Naive thymus-derived CD8-positive, alpha-beta T cell (primary cell): ENCODE data around the gene KCND1. TPM values are rescaled to one million over a fixed set of nuclear protein-coding genes. Genes with fewer than 3 reads are reported as not detected.
"Not testable (repeated sequence)": the region's sequence is repeated elsewhere in the genome, so short reads cannot be mapped to it uniquely, and the experiment has no call there.

Experiments used
- ATAC-seq, 2 donors: fragments of 150-1000 bp; cut with Tn5 transposase in 1 of 2; sonication (Bioruptor Pico), chemical (Tn5 transposase) in 1 of 2; 1 replicate in 1 of 2; 2 replicates in 1 of 2; pipeline ENCODE4 v1.10.0; 2021; ENCODE audit warnings: mild to moderate bottlenecking in 2 of 2, moderate library complexity in 2 of 2
- POLR2A ChIA-PET: fragments of 350-600 bp; sonication (Branson Sonifier 250); formaldehyde crosslinking; loops from one replicate; lab custom pipeline; 2021; ENCODE audit warnings: antibody characterized with exemption; lab: Charles Lee
- DNase-seq, 10 donors: peaks; one replicate each; pipeline versions ENCODE4 v3.0.0 to v3.0.0-alpha.2; 2020 to 2022
- H3K27ac Mint-ChIP-seq, 10 donors: one replicate each; pipeline ENCODE4 v1.8.0; 2020 to 2022; ENCODE audit warnings: mild to moderate bottlenecking in 10 of 10, mixed read lengths in 10 of 10, moderate library complexity in 4 of 10, inconsistent platforms in 1 of 10
- H3K27me3 Mint-ChIP-seq, 5 donors: one replicate each; pipeline ENCODE4 v1.8.0; 2021 to 2022; ENCODE audit warnings: mixed read lengths in 5 of 5
- H3K36me3 Mint-ChIP-seq, 3 donors: one replicate each; pipeline ENCODE4 v1.8.0; 2020 to 2022; ENCODE audit warnings: mixed read lengths in 3 of 3, mild to moderate bottlenecking in 2 of 3, inconsistent platforms in 1 of 3
- H3K4me1 Mint-ChIP-seq, 4 donors: one replicate each; pipeline ENCODE4 v1.8.0; 2021 to 2022; ENCODE audit warnings: mixed read lengths in 4 of 4
- H3K4me3 Mint-ChIP-seq, 10 donors: one replicate each; pipeline ENCODE4 v1.8.0; 2020 to 2022; ENCODE audit warnings: mild to moderate bottlenecking in 10 of 10, mixed read lengths in 10 of 10, moderate library complexity in 6 of 10, inconsistent platforms in 1 of 10
- H3K9me3 Mint-ChIP-seq, 9 donors: one replicate each; pipeline ENCODE4 v1.8.0; 2020 to 2022; ENCODE audit warnings: mixed read lengths in 9 of 9, mild to moderate bottlenecking in 3 of 9, inconsistent platforms in 1 of 9, moderate library complexity in 1 of 9
- polyA plus RNA-seq, 3 donors: library from polyadenylated mRNA; unstranded; fragments of 300-500 nt; fragmentation: Illumina TruSeq; gene quantifications; one replicate each; pipeline ENCODE4 v1.2.3, GENCODE V29; 2021
- total RNA-seq, 8 experiments: library from RNA in 2 of 8; stranded (reverse) in 2 of 8; gene quantifications; one replicate each; pipeline ENCODE4 v1.2.3 and lab custom pipeline; 2021 to 2026

KCND1 gene
- total and polyA plus RNA-seq, 5 experiments from 2014 or later: 0.06 to 1.7 (median 0.85) TPM; not detected in 1

GRCh38 chrX:48997455-48997854 lies 25.8 kb upstream of the KCND1 start:
- DNase-seq (no peak), ATAC-seq (no peak)
- H3K4me1 Mint-ChIP-seq: peaks cover 18 to 38% (median 36%) of the 10 kb centered on the region in 4 donors
- peak overlapping the region in 3 of 10 donors; percentile 36 to 68 (median 50) for H3K4me3 Mint-ChIP-seq
- peaks cover 9 to 58% (median 15%) of the 10 kb centered on the region in 3 donors for H3K36me3 Mint-ChIP-seq
- peak overlapping the region in 2 of 10 donors; percentile 25 to 57 for H3K27ac Mint-ChIP-seq
- POLR2A ChIA-PET: no interaction called here
- no peaks in the 10 kb centered on the region for H3K27me3 Mint-ChIP-seq
- peaks cover 0 to 12% (median 0%) of the 10 kb centered on the region in 9 donors for H3K9me3 Mint-ChIP-seq

- H3K36me3 Mint-ChIP-seq: peaks cover 9 to 61% (median 15%) of the 10 kb centered on the region in 3 donors
- no peak for ATAC-seq
- H3K27ac Mint-ChIP-seq: peak overlapping the region in 1 of 10 donors; percentile 25
- H3K9me3 Mint-ChIP-seq: peaks cover 0 to 12% (median 0%) of the 10 kb centered on the region in 9 donors
- H3K4me3 Mint-ChIP-seq: no peak overlapping the region
- H3K4me1 Mint-ChIP-seq: peaks cover 18 to 38% (median 35%) of the 10 kb centered on the region in 4 donors
- no peaks in the 10 kb centered on the region for H3K27me3 Mint-ChIP-seq
- POLR2A ChIA-PET: interaction anchor here (0.5 kb wide), 1 partner anchor 38 kb away, joined by 3 read pairs; no protein-coding TSS in a partner anchor
- DNase-seq: peak in 1 of 10 donors; percentile 6
Observed at GRCh38 chrX:48996969-48997368, 25.3 kb upstream of the KCND1 start.

GRCh38 chrX:48992341-48992740 lies 20.7 kb upstream of the KCND1 start:
- Mint-ChIP-seq H3K36me3 (peaks cover 6 to 67% (median 9%) of the 10 kb centered on the region in 3 donors), H3K4me3 (no peak overlapping the region), H3K9me3 (peaks cover 0 to 2% (median 0%) of the 10 kb centered on the region in 9 donors), H3K4me1 (peaks cover 0 to 9% (median 5%) of the 10 kb centered on the region in 4 donors), H3K27me3 (no peaks in the 10 kb centered on the region), H3K27ac (peak overlapping the region in 2 of 10 donors; percentile 40 to 57)
- ATAC-seq (no peak), DNase-seq (no peak)
- POLR2A ChIA-PET: interaction anchor here (0.5 kb wide), 1 partner anchor 19 kb away, joined by 4 read pairs; no protein-coding TSS in a partner anchor

- H3K27me3 Mint-ChIP-seq: no peaks in the 10 kb centered on the region
- POLR2A ChIA-PET: no interaction called here
- no peak overlapping the region for H3K27ac Mint-ChIP-seq
- H3K9me3 Mint-ChIP-seq: no peaks in the 10 kb centered on the region
- DNase-seq (no peak), ATAC-seq (no peak)
- peaks cover 0 to 56% (median 3%) of the 10 kb centered on the region in 3 donors for H3K36me3 Mint-ChIP-seq
- H3K4me3 Mint-ChIP-seq: no peak overlapping the region
- H3K4me1 Mint-ChIP-seq: peaks cover 0 to 6% (median 0%) of the 10 kb centered on the region in 4 donors
Observed at GRCh38 chrX:48989483-48989882, 17.8 kb upstream of the KCND1 start.

- Mint-ChIP-seq H3K9me3 (no peaks in the 10 kb centered on the region), H3K27ac (peak overlapping the region in 1 of 10 donors; percentile 27), H3K36me3 (peaks cover 0 to 63% (median 10%) of the 10 kb centered on the region in 3 donors), H3K4me3 (no peak overlapping the region), H3K27me3 (no peaks in the 10 kb centered on the region), H3K4me1 (no peaks in the 10 kb centered on the region)
- DNase-seq (no peak), ATAC-seq (no peak)
- POLR2A ChIA-PET: interaction anchor here (0.7 kb wide), 1 partner anchor 257 kb away, joined by 3 read pairs; no protein-coding TSS in a partner anchor
Observed at GRCh38 chrX:48983896-48984295, 12.3 kb upstream of the KCND1 start.

- DNase-seq: no peak
- no peak for ATAC-seq
- POLR2A ChIA-PET: no interaction called here
- Mint-ChIP-seq H3K4me3 (no peak overlapping the region), H3K9me3 (no peaks in the 10 kb centered on the region), H3K36me3 (peaks cover 0 to 63% (median 11%) of the 10 kb centered on the region in 3 donors), H3K27me3 (no peaks in the 10 kb centered on the region), H3K27ac (peak overlapping the region in 1 of 10 donors; percentile 21), H3K4me1 (no peaks in the 10 kb centered on the region)
Observed at GRCh38 chrX:48983081-48983480, 11.4 kb upstream of the KCND1 start.

GRCh38 chrX:48981178-48981577 lies 9.5 kb upstream of the KCND1 start:
- peak overlapping the region in 1 of 10 donors; percentile 45 for H3K27ac Mint-ChIP-seq
- ATAC-seq (no peak), DNase-seq (no peak)
- no peaks in the 10 kb centered on the region for H3K4me1 Mint-ChIP-seq
- peaks cover 0 to 77% (median 11%) of the 10 kb centered on the region in 3 donors for H3K36me3 Mint-ChIP-seq
- no peaks in the 10 kb centered on the region for H3K27me3 Mint-ChIP-seq
- no peaks in the 10 kb centered on the region for H3K9me3 Mint-ChIP-seq
- no peak overlapping the region for H3K4me3 Mint-ChIP-seq
- POLR2A ChIA-PET: no interaction called here

GRCh38 chrX:48980341-48980740 lies 8.7 kb upstream of the KCND1 start:
- not testable (repeated sequence) for H3K4me3 Mint-ChIP-seq, H3K4me1 Mint-ChIP-seq, DNase-seq, ATAC-seq, H3K27me3 Mint-ChIP-seq, H3K9me3 Mint-ChIP-seq
- POLR2A ChIA-PET: interaction anchor here (1.0 kb wide), 1 partner anchor 16 kb away, joined by 3 read pairs; no protein-coding TSS in a partner anchor
- peaks cover 0 to 80% (median 11%) of the 10 kb centered on the region in 3 donors for H3K36me3 Mint-ChIP-seq
- H3K27ac Mint-ChIP-seq: peak overlapping the region in 1 of 10 donors; percentile 62

- POLR2A ChIA-PET: no interaction called here
- Mint-ChIP-seq H3K4me1 (peaks cover 0 to 6% (median 1%) of the 10 kb centered on the region in 4 donors), H3K36me3 (peaks cover 0 to 79% (median 7%) of the 10 kb centered on the region in 3 donors)
Observed at GRCh38 chrX:48978226-48978625, 6.6 kb upstream of the KCND1 start.

GRCh38 chrX:48976086-48976485 lies 4.4 kb upstream of the KCND1 start:
- Mint-ChIP-seq H3K27me3 (peaks cover 0 to 1% (median 0%) of the 10 kb centered on the region in 5 donors), H3K9me3 (no peaks in the 10 kb centered on the region), H3K36me3 (peaks cover 0 to 64% (median 5%) of the 10 kb centered on the region in 3 donors), H3K4me3 (no peak overlapping the region), H3K4me1 (peaks cover 8 to 24% (median 10%) of the 10 kb centered on the region in 4 donors), H3K27ac (peak overlapping the region in 1 of 10 donors; percentile 26)
- POLR2A ChIA-PET: no interaction called here
- DNase-seq (no peak), ATAC-seq (no peak)

More at GRCh38 chrX:48978226-48978625, 6.6 kb upstream of the KCND1 start:
- H3K27ac Mint-ChIP-seq: peak overlapping the region in 1 of 10 donors; percentile 43
- no peaks in the 10 kb centered on the region for H3K9me3 Mint-ChIP-seq
- DNase-seq (no peak), ATAC-seq (no peak)
- H3K4me3 Mint-ChIP-seq: no peak overlapping the region
- peaks cover 0 to 1% (median 0%) of the 10 kb centered on the region in 5 donors for H3K27me3 Mint-ChIP-seq

GRCh38 chrX:48975541-48975940 lies 3.9 kb upstream of the KCND1 start:
- Mint-ChIP-seq H3K36me3 (peaks cover 0 to 60% (median 2%) of the 10 kb centered on the region in 3 donors), H3K27ac (peak overlapping the region in 5 of 10 donors; percentile 4 to 43 (median 26)), H3K9me3 (no peaks in the 10 kb centered on the region), H3K27me3 (peaks cover 0 to 1% (median 0%) of the 10 kb centered on the region in 5 donors), H3K4me3 (no peak overlapping the region), H3K4me1 (peaks cover 8 to 29% (median 11%) of the 10 kb centered on the region in 4 donors)
- DNase-seq (no peak), ATAC-seq (no peak)
- POLR2A ChIA-PET: no interaction called here

- Mint-ChIP-seq H3K36me3 (peaks cover 0 to 55% (median 2%) of the 10 kb centered on the region in 3 donors), H3K4me1 (peaks cover 8 to 34% (median 12%) of the 10 kb centered on the region in 4 donors), H3K9me3 (no peaks in the 10 kb centered on the region), H3K4me3 (no peak overlapping the region), H3K27ac (peak overlapping the region in 1 of 10 donors; percentile 26), H3K27me3 (peaks cover 0 to 1% (median 0%) of the 10 kb centered on the region in 5 donors)
- DNase-seq: no peak
- POLR2A ChIA-PET: no interaction called here
- no peak for ATAC-seq
Observed at GRCh38 chrX:48975041-48975440, 3.4 kb upstream of the KCND1 start.

GRCh38 chrX:48974574-48974973 lies 2.9 kb upstream of the KCND1 start:
- Mint-ChIP-seq H3K27ac (peak overlapping the region in 2 of 10 donors; percentile 14 to 29), H3K36me3 (peaks cover 0 to 50% (median 2%) of the 10 kb centered on the region in 3 donors), H3K4me3 (no peak overlapping the region), H3K4me1 (peaks cover 8 to 34% (median 12%) of the 10 kb centered on the region in 4 donors), H3K27me3 (peaks cover 0 to 1% (median 0%) of the 10 kb centered on the region in 5 donors), H3K9me3 (no peaks in the 10 kb centered on the region)
- ATAC-seq: no peak
- no peak for DNase-seq
- POLR2A ChIA-PET: no interaction called here
